GM19099 (cell line): ENCODE measurements around the gene PDE6B.

ENCODE experiments used
- POLR2A ChIP-seq: IDR thresholded peaks from 3 replicates; pipeline ENCODE4 v1.6.1; 2011; ENCODE audit warnings: low read depth; ENCODE audit not compliant: insufficient read length; ENCODE audit errors: extremely low read depth

PDE6B gene

GRCh38 chr4:665381-665750 lies 40.0 kb downstream of the PDE6B start:
- TF ChIP-seq POLR2A = no peak

DNA sequence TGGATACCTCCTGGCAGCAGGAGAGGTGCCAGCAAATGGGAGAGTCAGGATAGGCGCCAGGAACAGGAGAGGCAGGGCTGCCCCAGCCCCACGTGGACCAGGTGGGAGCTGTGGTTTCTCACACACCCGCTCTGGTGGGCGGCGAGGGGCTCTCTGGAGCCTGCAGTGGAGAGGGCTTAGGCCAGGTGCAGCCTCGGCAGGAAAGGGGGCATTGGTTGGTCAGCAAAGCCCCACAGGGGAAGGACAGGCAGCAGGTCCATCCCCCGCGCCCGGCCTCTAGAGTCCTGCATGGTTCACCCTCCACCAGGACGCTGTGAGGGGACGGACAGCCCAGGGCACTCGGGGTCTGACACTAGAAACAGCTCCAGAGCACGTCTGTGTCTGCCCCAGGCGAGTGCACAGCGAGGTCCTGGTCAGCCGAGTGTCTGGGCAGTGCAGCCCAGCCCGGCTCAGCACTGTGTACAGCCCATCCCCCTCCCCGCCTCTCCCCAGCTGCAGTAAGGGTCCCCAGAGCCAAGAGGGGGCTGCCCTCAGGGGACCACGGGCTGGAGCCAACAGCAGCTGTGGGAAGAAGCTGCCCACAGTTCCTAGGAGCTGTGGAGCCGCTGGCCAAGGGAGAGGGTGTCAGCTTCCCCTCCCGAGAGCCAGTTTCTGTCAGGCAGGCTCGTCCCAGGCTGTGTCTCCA lies 40.5 kb downstream of the PDE6B start:
- TF ChIP-seq POLR2A = no peak

DNA sequence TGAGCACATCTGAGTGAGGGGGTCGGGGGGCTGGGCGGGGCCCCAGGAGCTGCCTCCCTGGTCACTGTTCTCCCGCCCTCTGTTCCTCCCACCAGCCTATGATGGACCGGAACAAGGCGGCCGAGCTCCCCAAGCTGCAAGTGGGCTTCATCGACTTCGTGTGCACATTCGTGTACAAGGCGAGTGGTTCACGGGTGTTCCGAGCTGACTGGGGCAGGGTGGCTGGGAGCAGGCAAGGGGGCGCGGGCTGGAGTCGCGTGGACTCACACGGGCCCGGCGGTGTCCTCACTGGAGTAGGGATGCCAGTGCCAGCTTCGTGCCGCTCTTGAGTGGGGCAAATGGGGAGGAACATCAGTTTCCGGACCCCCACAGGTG lies 41.0 kb downstream of the PDE6B start:
- TF ChIP-seq POLR2A = no peak

- no peak for TF ChIP-seq POLR2A
These were observed 41.6 kb downstream of the PDE6B start for GRCh38 chr4:666822-667544.

DNA sequence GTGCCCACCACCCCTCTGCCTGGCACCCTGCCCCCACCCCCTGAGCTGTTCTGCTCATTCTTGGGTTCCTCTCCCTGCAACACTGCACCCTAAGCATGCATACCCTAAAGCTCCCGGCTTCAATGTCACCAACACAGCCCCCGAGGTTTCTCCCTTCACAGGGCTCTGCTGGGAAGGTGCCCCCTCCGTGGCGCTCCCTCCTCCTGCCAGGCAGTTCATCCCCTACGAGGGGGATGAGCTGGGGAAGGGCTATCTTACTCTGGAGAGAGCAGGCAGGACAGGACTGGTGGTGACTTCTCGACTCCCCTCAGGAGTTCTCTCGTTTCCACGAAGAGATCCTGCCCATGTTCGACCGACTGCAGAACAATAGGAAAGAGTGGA lies 42.2 kb downstream of the PDE6B start:
- TF ChIP-seq POLR2A = no peak

DNA sequence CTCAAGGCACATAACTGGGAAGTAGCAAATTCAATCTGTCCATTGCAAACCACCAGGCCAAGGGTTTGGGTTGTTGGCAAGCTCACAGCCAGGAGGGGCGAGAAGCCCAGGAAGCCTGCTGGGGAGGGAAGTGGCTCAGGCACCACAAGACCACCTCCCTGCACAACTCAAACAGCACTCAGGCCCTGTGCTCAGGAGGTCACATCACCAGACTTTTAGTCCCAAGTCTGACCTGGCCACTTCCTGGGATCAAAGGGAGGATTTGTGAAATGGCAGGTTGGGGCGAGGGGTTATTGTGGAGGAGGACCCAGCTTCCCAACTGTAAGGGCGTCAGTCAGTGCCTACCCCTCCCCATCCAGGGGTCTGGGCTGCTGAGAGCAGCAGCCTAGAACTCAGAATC lies 46.4 kb downstream of the PDE6B start:
- TF ChIP-seq POLR2A = no peak

DNA sequence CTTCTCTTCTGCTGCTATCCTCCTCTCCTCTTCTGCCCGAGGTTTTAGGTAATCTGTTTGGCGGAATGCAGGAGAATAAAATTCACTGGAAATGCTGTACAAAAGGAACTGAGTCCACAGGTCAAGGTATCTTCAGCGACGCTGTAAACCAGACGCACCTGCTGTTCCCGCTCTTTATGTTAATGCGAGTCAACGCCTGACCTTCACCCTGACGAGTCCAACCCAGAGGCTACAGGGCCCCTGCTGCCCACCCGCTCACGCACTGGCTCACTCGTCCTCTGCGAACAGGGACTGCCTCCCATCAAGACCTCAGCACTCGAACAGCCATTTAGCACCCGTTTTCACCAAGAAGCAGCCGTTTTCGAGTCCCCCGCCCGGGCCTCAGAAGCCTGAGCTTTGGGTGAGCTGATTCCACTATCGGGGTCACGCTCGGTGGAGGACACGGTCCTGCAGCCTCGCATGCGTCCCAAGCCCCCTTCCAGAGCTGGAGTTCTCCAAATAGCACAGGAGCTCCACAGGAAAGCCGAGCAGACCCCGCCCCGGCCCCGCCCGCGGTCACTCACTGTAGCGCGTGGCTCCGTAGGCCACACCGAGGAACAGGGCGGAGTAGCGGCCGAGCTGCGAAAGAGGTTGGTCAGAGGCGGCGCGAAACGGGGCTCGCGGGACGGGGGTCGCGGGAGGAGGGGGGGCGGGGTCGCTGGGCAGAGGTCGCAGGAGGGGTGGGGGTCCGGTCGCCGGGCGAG lies 48.1 kb downstream of the PDE6B start:
- no peak for TF ChIP-seq POLR2A

DNA sequence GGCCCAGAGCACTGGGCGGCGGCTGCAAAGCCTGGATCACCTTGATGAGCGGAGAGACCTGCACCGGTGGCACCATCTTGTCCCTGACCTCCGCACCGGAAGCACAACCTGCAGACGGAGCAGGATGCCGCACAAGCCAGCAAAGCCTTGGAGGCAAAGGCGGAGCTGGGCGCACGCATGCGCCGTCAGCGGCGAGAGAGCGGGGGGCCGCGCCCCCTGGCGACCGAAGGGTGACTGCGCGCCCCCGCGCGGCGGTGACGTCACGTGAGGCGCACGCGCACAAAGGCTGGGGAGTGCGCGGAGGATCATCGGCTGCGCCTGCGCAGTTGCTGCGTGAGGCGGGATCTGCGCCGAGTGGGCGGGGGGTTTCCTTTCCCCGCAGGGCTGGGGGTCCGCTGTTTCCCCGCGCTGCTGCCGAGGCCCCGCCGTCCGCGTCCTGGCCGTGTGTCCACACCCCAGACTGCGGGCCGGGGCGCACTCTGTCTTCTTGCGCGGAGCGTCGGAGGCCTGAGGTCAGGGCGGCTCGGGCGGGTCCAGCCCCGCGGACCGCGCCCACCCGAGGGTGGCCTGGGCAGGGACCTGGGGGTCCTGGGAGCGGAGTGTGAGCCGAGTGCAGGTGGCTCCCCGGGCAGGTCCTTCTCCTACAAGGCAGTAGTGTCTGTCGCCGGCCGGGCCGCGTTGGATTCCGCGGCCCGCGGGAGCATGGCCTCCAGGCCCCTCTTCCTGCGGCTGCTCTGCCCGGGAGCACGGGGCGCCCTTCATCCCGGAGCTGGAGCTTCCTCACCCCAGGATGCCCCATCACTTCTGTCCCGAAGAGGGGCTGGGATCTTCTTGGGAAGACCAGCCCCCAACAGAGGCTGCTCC lies 49.0 kb downstream of the PDE6B start, which contains the start of the genes ATP5ME and MYL5:
ATP5ME (minus strand) TSS at position 105 of the 864 bp plus-strand sequence; CDS start at position 76, 29 bp downstream.
MYL5 (plus strand) TSS at position 371 of the 864 bp plus-strand sequence. CDS start 3,485 bp downstream, outside the sequence.
- TF ChIP-seq POLR2A = peak; percentile 93

DNA sequence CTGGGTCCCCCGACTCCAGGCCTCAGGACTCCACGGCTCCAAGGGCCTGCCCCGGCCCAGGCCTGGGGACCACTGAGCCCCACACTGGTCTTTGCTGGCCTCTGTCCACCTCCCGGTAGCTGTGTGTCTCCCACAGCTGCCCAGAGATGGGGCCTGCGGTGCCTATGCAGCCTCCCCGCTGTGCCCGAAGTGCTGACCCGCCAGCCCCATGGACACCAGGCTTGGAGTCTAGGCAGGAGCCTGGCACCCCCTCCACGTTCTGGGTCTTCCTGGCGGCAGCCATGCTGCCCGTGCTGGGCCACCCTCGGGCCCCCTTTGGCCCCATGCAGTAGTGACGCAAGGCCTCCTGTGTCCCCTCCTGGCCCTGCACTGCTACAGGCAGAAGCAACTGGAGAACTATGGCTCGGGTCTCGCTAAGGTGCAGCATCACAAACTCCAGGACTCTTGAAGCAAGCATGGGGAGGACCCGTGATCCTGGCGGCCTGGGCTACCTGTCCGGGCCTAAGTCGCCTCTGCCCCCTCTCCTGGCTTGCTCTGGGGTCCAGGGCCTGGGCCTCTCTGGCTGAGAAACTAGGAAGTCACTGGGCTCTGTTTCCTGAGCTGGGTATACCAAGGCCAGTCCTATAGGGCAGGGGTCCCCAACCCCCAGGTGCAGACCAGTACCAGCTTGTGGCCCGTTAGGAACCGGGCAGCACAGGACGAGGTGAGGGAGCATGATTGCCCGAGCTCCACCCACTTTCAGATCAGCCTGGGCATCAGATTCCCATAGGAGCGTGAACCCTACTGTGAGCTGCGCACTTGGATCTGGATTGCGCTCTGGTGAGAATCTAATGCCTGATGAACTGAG lies 49.9 kb downstream of the PDE6B start:
- TF ChIP-seq POLR2A = peak; percentile 13

GRCh38 chr4:675980-676870 lies 50.9 kb downstream of the PDE6B start:
- TF ChIP-seq POLR2A = peak; percentile 22

GRCh38 chr4:676871-677235 lies 51.5 kb downstream of the PDE6B start:
- no peak for TF ChIP-seq POLR2A

DNA sequence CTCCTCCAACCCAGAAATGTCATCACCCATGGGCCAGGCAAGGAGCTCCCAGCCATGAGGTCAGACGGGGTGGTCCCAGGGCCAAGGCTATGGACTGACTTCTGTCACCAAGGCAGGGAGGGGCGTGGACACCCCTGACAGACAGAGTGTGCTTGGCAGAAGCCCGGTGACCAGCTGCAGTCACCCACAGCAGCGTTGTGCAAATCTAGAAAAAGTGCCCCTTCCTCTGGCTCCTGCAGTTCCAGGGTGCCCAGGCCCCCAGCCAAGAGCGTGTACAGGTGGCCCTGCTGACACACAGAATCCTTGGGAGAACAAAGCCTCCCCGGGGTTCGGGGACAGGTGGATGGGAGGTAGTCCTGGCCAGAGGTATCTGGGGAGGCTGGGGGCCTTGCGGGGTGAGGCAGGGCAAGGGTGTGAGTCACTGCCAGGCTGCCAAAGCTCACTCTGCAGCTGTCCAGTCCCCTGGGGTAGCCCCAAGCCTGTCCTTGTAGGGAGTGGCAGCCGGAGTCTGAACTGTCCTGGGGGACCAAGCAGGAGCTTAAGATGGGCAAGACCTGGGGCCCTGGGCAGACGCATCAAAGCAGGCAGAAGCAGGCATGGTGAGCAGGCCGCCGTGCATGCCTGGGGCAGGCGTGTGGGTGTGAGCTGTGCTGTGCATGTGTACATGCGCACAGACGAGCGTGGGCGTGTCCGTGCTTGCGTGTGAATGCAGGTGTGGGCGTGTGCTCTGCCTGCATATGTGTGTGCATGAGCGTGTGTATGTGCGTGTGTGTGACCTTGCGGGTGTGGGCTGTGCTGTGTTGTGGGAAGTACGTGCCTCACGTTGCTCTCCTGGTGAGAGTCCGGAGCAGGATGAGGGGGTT lies 52.3 kb downstream of the PDE6B start:
- TF ChIP-seq POLR2A = peak; percentile 21
